ENCODE results near the gene IER3IP1. TPM values are rescaled to one million over a fixed set of nuclear protein-coding genes. Genes with fewer than 3 reads are reported as not detected.
"Not testable (repeated sequence)": the region's sequence is repeated elsewhere in the genome, so short reads cannot be mapped to it uniquely, and the experiment has no call there.

IER3IP1 gene
- total RNA-seq (2014; rRNA removed; shearing (Covaris generic)) = 39.5 and 41.3 TPM in 2 replicates

GRCh38 chr18:47175898-47176575 lies at the start of gene IER3IP1:
IER3IP1 (minus strand) TSS chr18:47176364; CDS start chr18:47176277, 87 bp downstream.
- peak; percentile 85 for DNase-seq (ENCODE audit: low read depth)

GRCh38 chr18:47215554-47216138 lies 39.5 kb upstream of the IER3IP1 start:
- peak; percentile 46 for DNase-seq (ENCODE audit: low read depth)

GRCh38 chr18:47209171-47209570 lies 33.0 kb upstream of the IER3IP1 start:
- DNase-seq (ENCODE audit: low read depth) = no peak

GRCh38 chr18:47206945-47207637 lies 30.9 kb upstream of the IER3IP1 start:
- no peak for DNase-seq (ENCODE audit: low read depth)

GRCh38 chr18:47204908-47205522 lies 28.9 kb upstream of the IER3IP1 start:
- peak; percentile 32 for DNase-seq (ENCODE audit: low read depth)

- no peak for DNase-seq (ENCODE audit: low read depth)
Observed at GRCh38 chr18:47203626-47204464, 27.7 kb upstream of the IER3IP1 start.

- not testable (repeated sequence) for DNase-seq (ENCODE audit: low read depth)
Observed at GRCh38 chr18:47195961-47196360, 19.8 kb upstream of the IER3IP1 start.

GRCh38 chr18:47191961-47192360 lies 15.8 kb upstream of the IER3IP1 start:
- DNase-seq (ENCODE audit: low read depth) = peak; percentile 37

GRCh38 chr18:47187721-47188120 lies 11.6 kb upstream of the IER3IP1 start:
- no peak for DNase-seq (ENCODE audit: low read depth)

- DNase-seq (ENCODE audit: low read depth) = peak; percentile 84
Observed at GRCh38 chr18:47184419-47185050, 8.4 kb upstream of the IER3IP1 start.

- not testable (repeated sequence) for DNase-seq (ENCODE audit: low read depth)
Observed at GRCh38 chr18:47182156-47182555, 6.0 kb upstream of the IER3IP1 start.

- DNase-seq (ENCODE audit: low read depth) = no peak
Observed at GRCh38 chr18:47180765-47181164, 4.6 kb upstream of the IER3IP1 start.

GRCh38 chr18:47179520-47179919 lies 3.4 kb upstream of the IER3IP1 start:
- DNase-seq (ENCODE audit: low read depth) = no peak

- DNase-seq (ENCODE audit: low read depth) = peak; percentile 7
Observed at GRCh38 chr18:47175283-47175897, 774 bp downstream of the IER3IP1 start.

- DNase-seq (ENCODE audit: low read depth) = no peak
Observed at GRCh38 chr18:47174545-47175116, 1.5 kb downstream of the IER3IP1 start.

- DNase-seq (ENCODE audit: low read depth) = no peak
Observed at GRCh38 chr18:47172476-47172875, 3.7 kb downstream of the IER3IP1 start.

GRCh38 chr18:47168913-47169312 lies 7.3 kb downstream of the IER3IP1 start:
- DNase-seq (ENCODE audit: low read depth) = no peak

GRCh38 chr18:47168509-47168908 lies 7.7 kb downstream of the IER3IP1 start:
- no peak for DNase-seq (ENCODE audit: low read depth)

- DNase-seq (ENCODE audit: low read depth) = no peak
Observed at GRCh38 chr18:47166294-47166693, 9.9 kb downstream of the IER3IP1 start.

- peak; percentile 44 for DNase-seq (ENCODE audit: low read depth)
Observed at GRCh38 chr18:47163241-47163640, 12.9 kb downstream of the IER3IP1 start.
